Sciatic nerve (tissue), 2 donors: ENCODE results near the gene GZMM. TPM values are rescaled to one million over a fixed set of nuclear protein-coding genes. Genes with fewer than 3 reads are reported as not detected.

ENCODE experiments used
- ATAC-seq: fragments of 200-7000 bp; cut with Tn5 transposase; one replicate; pipeline ENCODE4 v1.9.1; 2020; ENCODE audit warnings: mild to moderate bottlenecking, moderate library complexity
- DNase-seq: peaks from one replicate; pipeline ENCODE4 v3.0.0-alpha.2; 2020; ENCODE audit warnings: low spot score
- intact Hi-C: fragments of 100-400 bp; cut with DNase I; formaldehyde crosslinking; loops from one replicate; pipeline ENCODE4 v1.14.2; 2022
- total RNA-seq: library from RNA; stranded (reverse); fragmentation: NEBNext Ultra II Directional; extraction: Animal tissue kit (Norgen Biotek cat#: 25700); gene quantifications from one replicate; pipeline ENCODE4 v1.2.1, GENCODE V29; 2021
- donor health status: DM: no; HTN: no; CAD: no.
- donor health status: DM: no; HTN: no; CAD: no.

GZMM gene
- 1.4 TPM for total RNA-seq

DNA sequence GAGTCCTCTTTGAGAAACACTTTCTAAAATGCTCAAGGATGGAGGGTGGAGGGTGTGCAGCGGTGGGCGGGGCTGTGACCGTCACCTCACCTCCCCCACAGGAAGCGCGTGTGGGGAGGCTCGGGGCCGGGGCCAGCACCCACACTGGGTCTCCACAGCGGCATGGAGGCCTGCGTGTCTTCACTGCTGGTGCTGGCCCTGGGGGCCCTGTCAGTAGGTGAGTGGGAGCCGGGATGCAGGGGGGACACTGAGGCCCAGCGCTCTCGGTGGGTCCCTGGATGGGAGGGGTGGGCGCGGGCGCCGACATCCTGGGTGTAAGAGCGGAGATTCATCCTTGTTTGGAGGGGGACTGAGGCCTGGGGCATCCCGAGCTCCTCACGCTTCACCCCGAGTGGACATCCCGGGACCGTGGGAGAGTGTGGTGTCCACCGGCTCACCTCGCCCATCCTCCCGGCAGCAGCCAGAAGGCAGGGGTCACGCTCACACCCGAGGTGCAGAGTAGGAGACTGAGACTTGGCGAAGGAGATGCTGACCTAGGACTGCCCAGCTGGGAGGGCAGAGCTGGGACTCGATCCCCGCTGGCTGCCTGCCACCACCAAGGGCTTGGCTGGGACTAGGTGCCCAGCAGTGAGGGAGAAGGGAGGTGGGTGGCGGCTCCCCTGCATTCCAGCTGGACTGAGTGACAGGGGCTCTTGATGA, at the start of gene GZMM:
Gene GZMM, plus strand, starts transcription at position 144 of the 699 bp plus-strand sequence. Its CDS starts 19 bp downstream, at position 163.
- DNase-seq (no peak), ATAC-seq (peak; percentile 27)
- intact Hi-C loops, result no loop called here

DNA sequence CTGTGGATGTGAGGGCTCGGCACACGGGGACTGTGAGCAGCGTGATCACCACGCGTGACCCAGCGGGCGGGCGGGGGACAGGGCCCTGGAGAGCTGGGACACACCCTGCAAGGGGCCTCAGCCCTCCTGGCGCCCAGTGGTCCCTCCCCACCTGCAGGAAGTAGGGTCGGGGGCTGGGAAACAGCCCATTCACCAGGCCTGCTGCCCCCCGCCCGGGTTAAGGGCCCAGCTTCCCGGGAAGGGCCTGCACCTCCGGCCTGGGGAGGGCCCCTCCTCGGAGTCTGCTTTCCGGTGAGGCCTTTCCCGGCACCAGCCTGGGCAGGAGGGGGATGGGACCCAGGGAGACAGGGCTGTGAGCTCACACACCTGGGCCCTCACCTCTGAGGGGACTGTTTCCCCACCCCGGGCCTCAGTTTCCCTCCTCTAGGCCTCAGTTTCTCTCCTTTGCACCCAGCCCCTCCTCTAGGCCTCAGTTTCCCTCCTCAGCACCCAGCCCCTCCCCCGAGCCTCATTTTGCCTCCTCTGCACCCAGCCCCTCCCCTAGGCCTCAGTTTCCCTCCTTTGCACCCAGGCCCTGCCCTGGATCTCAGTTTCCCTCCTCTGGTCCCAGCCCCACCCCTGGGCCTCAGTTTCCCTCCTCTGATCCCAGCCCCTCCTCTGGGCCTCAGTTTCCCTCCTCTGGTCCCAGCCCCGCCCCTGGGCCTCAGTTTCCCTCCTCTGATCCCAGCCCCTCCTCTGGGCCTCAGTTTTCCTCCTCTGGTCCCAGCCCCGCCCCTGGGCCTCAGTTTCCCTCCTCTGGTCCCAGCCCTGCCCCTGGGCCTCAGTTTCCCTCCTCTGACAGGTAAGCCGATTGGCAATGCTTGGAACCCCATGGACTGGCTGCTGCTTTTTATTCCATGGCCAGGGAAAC, 49.4 kb upstream of the GZMM start:
- ATAC-seq (no peak), DNase-seq (peak; percentile 52)
- intact Hi-C loops, result no loop called here

DNA sequence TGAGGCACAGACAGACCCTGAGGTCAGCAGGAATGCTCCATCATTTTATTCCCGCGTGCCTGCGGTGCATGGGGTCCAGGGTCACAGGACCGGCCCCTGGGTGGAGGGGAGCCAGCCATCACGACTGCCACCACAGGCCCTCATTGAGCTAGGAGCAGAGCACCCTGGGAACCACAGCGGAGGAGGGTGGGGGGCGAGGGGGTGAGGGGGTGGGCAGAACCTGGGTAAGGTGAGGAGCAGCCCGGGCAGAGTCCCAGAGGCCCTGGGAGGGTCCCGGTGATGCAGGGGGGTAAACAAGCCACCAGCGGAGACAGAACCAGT, 48.8 kb upstream of the GZMM start:
- DNase-seq (peak; percentile 57), ATAC-seq (no peak)
- intact Hi-C loops, result no loop called here

DNA sequence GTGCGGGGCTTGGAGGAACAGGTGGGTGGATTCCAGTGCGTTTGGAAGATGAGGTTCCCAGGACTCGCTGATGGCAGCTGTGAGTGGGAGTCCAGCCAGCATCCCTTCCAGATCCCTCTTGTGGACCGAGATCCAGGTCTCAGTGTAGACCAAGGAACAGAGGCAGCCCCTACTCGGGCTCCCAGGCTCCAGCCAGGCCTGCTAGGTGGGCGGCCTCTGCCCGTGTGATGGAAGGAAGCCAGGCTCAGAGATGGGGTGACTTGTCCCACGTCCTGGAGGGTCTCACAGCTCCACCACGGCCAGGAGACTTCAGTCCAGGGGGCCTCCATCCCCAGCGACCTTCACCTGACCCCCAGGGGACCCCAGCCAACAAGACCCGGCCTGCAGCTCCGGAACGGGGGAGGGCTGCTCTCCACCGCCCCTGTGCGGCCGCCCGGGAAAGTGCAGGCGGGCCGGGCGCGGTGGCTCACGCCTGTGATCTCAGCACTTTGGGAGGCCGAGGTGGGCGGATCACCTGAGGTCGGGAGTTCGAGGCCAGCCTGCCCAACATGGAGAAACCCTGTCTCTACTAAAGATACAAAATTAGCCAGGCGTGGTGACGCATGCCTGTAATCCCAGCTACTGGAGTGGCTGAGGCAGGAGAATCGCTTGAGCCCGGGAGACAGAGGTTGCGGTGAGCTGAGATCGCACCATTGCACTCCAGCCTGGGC, 48.3 kb upstream of the GZMM start:
- intact Hi-C loops, result no loop called here
- DNase-seq (peak; percentile 61), ATAC-seq (no peak)

DNA sequence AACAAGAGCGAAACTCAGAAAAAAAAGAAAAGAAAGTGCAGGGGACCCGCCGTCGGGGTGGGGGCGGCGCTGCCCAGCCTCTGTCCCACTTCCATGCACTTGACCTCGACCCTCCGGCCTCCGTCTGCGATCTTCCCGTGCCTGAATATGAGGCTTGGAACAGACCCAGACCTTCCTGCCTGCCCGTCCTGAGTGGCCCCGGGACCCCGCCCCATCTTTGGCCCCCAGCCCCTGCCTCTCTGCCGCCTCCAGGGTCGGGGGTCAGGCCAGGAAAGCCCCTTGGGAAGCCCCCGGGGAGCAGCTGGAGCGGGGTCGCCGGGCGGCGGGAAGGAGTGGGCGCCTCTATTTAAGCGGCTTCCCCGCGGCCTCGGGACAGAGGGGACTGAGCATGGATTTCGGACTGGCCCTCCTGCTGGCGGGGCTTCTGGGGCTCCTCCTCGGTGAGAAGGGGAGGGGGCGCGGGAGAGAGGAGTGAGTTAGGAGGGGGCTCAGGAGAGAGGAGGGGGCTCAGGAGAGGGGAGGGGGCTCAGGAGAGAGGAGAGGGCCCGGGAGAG, 47.7 kb upstream of the GZMM start, which contains the start of gene MADCAM1:
Gene MADCAM1, plus strand, starts transcription at position 375 of the 554 bp plus-strand sequence. Its CDS starts 14 bp downstream, at position 389.
- ATAC-seq, result no peak
- intact Hi-C loops, result no loop called here
- peak; percentile 56 for DNase-seq

DNA sequence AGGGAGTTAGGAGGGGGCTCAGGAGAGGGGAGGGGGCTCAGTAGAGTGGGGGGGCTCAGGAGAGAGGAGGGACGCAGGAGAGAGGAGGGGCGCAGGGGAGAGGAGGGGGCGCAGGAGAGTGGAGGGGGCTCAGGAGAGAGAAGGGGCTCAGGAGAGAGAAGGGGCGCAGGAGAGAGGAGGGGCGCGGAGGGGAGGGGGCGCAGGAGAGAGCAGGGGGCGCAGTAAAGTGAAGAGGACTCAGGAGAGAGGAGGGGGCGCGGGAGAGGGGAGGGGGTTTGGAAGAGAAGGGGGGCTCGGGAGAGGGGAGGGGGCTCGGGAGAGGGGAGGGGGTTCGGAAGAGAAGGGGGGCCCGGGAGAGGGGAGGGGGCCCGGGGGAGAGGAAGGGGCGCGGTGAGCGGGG, 46.9 kb upstream of the GZMM start:
- intact Hi-C loops, result no loop called here
- ATAC-seq, result no peak
- DNase-seq, result peak; percentile 42

DNA sequence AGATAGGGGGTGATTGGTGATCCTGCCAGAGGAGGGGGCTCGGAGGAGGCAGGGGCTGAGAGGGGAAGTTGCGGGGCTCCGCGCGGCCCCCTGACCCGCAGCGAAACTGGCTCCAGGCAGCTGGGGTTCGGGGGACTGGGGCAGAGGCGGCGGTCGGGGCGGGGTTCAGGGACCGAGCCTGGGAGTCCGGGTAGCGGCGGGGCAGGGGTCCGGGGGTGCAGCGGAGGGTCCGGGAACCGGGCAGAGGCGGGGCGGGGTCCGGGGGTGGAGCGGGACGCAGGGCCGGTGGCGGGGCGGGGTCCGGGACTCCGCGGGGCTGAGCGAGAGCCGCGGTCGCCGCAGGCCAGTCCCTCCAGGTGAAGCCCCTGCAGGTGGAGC, 46.4 kb upstream of the GZMM start:
- no peak for ATAC-seq
- DNase-seq, result peak; percentile 56
- intact Hi-C loops, result no loop called here

DNA sequence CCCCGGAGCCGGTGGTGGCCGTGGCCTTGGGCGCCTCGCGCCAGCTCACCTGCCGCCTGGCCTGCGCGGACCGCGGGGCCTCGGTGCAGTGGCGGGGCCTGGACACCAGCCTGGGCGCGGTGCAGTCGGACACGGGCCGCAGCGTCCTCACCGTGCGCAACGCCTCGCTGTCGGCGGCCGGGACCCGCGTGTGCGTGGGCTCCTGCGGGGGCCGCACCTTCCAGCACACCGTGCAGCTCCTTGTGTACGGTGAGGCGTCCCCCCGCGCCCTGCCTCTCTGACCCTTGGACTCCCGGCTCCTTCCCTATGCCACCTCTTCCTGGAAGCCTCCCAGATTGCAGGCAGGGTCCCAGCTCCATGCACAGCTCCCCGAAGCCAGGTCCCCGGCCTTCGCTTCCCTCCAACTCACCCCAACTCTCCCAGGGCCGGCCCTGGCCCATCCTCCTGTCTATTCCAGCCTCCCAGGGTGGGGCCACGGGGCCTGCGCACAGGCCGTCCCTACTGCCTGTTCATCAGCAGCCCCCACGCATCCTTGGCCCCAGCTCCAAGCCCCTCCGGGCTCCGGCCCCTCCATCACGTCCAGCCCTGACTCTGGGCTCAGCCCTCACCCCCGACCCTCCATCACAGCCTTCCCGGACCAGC, 45.9 kb upstream of the GZMM start:
- ATAC-seq, result no peak
- intact Hi-C loops, result no loop called here
- DNase-seq, result peak; percentile 56

DNA sequence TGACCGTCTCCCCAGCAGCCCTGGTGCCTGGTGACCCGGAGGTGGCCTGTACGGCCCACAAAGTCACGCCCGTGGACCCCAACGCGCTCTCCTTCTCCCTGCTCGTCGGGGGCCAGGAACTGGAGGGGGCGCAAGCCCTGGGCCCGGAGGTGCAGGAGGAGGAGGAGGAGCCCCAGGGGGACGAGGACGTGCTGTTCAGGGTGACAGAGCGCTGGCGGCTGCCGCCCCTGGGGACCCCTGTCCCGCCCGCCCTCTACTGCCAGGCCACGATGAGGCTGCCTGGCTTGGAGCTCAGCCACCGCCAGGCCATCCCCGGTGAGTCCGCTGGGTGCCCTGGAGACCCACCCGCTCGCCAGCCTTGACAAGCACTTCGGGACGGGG, 45.4 kb upstream of the GZMM start:
- peak; percentile 35 for DNase-seq
- intact Hi-C loops, result no loop called here
- ATAC-seq, result no peak

DNA sequence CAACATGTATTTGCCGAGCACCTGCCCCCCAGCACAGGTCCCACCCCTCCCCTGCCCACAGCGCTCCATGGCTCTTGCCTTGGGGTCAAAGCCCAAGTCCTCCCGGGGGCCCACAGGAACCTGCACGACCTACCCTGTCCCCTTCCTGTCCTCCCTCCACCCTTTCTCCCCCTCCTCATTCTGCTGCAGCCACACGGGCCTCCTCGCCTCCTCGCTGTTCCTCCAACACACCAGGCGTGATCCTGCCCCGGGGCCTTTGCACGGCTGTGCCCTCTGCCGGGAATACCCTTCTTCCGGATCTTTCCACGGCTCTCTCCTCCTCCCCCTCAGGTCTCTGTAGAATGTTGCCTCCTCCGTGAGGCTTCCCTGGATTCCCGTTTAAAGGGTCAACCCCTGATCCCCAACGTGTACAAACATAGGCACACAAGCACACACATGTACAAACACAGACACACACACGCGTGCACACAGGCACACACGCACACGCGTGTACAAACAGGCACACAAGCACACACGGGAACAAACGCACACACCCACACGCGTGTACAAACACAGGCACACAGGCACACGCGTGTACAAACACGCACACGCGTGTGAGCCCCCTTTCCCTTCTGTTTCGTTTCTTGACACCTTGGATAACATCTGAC, 44.8 kb upstream of the GZMM start:
- intact Hi-C loops, result no loop called here
- ATAC-seq (no peak), DNase-seq (peak; percentile 47)

DNA sequence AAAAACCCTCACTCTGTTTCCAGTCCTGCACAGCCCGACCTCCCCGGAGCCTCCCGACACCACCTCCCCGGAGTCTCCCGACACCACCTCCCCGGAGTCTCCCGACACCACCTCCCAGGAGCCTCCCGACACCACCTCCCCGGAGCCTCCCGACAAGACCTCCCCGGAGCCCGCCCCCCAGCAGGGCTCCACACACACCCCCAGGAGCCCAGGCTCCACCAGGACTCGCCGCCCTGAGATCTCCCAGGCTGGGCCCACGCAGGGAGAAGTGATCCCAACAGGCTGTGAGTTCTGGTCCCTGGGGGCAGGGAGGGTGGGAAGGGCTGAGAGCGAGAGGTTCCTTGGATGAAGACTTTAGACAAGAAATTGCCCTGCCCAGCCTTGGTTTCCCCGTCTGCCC, 42.2 kb upstream of the GZMM start:
- intact Hi-C loops, result no loop called here
- DNase-seq, result peak; percentile 52
- no peak for ATAC-seq

DNA sequence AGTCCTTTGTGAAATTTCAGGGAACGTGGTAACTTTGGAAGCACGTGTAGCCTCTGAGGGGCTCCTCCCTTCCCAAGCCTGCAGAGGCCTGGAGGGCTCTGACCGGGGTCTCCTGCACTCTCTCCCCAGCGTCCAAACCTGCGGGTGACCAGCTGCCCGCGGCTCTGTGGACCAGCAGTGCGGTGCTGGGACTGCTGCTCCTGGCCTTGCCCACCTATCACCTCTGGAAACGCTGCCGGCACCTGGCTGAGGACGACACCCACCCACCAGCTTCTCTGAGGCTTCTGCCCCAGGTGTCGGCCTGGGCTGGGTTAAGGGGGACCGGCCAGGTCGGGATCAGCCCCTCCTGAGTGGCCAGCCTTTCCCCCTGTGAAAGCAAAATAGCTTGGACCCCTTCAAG, 39.2 kb upstream of the GZMM start:
- ATAC-seq (no peak), DNase-seq (peak; percentile 55)
- intact Hi-C loops, result no loop called here

DNA sequence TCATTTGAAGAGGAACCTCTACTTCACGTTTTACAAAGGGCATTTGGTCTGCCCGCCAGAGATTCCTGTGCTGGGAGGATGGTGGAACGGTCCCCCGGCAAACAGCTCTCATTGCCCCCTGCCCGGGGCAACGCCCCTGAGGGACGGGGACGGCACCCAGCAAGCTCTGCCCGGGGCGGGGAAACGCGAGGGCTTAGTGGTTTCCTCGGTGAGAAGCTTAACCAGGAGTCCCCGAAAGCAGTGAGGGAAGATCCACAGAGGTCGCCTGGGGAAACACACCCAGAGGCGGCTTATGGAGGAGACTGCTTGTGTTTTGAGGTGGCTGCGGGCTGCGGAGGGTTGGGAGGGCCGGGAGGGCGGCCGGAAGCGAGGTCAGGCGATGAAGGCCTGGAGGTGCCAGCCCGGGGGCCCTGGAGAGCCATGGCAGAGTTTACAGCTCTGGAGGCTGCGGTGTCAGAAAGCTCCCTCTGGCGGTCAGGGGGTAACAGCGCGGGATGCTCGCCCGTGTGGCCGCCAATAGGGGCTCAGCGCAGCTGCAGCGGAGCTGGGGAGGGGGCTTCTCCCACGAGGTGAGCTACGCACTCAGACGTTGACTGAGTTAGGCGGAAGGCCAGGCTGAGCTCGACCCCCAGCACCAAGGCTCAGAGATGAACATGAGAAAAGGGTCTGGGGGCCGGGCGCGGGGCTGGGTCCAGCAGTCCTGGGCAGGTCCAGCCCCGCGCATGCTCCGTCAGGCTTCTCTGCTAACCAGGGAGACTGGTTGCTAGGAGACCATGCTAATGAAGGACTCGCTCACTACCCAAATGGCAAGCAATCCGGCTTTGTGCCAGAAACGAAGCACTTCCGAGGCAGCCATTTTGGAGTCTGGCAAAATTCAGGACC, 37.2 kb upstream of the GZMM start:
- intact Hi-C loops, result no loop called here
- peak; percentile 98 for DNase-seq
- peak; percentile 96 for ATAC-seq

DNA sequence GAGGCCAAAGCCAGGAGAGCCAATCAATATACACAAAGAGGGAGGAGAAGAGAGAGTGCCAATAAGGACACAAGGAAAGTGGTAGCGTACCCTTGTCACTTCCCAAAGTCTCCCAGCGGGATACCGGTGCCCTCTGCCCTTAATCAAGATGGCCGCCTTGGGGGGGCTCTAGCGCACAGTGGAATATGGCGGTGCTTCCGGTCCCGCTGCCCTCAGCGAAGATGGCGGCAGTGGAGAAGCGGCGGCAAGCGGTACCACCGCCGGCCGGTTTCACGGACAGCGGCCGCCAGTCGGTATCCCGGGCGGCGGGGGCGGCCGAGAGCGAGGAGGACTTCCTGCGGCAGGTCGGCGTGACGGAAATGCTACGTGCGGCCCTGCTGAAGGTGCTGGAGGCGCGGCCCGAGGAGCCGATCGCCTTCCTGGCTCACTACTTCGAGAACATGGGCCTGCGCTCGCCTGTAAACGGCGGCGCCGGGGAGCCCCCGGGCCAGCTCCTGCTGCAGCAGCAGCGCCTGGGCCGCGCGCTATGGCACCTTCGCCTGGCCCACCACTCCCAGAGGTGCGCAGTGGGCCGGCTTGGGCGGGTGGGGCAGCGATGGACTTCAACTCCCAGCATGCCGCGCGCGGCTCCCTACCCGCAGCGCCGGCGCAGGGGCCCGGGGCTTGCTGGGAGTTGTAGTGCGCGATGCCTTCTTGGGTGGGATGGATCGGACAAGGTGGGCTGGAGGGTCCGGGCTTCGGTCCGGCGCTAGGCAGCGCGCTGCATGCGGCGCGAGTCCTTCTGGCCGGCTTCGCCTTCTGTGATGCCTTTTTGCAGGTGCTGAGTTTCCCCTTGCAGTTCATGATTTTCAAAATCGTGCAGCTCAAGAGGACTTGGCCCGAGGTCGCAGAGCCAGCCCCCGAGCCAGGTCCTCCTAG, 36.3 kb upstream of the GZMM start, which contains the start of gene TPGS1:
Gene TPGS1, plus strand, starts transcription at position 212 of the 918 bp plus-strand sequence. Its CDS starts 10 bp downstream, at position 222.
- intact Hi-C loops, result no loop called here
- peak; percentile 92 for ATAC-seq
- DNase-seq, result peak; percentile 86

DNA sequence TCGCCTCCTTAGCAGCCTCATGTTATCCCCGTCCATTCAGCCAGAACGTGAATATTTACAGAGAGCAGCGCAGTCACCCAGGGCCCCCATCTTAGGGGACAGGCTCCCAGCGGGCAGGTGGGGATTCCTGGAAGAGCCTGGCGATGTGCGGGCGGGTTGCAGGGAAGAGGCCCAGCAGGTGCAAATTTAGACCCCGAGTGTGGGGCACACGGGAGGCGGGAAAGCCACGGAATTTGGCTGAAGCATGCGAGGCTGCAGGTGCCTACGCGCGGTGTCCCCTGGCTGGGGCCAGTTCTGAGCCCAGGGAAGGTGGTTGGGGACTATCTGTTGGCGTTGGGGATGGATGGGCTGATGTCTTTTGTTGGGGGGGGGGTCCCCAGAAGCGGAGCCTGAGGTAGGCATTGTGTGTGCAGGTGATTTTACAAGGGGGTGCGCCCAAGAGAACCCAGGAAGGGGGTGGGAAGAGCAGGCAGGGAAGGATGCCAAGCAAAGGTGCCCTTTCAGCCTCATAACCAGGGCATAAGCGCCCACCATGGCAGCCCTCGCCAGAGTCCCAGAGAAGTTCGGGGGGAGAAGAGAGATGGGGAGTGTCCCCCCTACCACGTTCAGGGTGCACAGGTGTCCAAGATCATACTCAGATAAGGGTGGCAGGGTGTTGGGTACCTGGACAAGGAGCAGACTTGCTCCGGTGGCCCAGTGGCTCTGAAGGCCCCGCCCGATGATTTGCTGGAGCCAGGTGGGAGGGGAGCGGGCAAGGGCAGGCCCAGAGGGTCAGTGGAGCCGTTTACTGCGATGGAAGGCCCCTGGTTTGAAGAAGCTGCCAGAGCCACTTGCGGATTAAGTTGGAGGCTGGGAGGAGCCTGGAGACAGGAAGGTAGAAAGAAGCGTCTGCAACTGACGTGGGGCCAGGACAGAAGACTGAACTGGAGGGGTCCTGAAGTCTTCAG, 35.4 kb upstream of the GZMM start:
- no peak for ATAC-seq
- intact Hi-C loops, result no loop called here
- peak; percentile 59 for DNase-seq
